Right lobe of liver (tissue), 6 donors: ENCODE measurements around the gene NCKAP1. TPM values are rescaled to one million over a fixed set of nuclear protein-coding genes. Genes with fewer than 3 reads are reported as not detected.

Experiments
- ATAC-seq, 4 donors: fragments of 200-7000 bp; cut with Tn5 transposase; one replicate each; pipeline ENCODE4 v1.9.1; 2020; ENCODE audit warnings: mild to moderate bottlenecking in 4 of 4, moderate library complexity in 4 of 4
- DNase-seq, 3 donors: peaks; one replicate each; pipeline ENCODE4 v3.0.0-alpha.2; 2020
- H3K27ac ChIP-seq, 3 donors: fragments of 200-600 bp; one replicate each; pipeline ENCODE4 v1.8.0; 2022
- H3K27me3 ChIP-seq, 2 donors: fragments of 200-600 bp; one replicate each; pipeline ENCODE4 v1.8.0; 2022
- H3K36me3 ChIP-seq, 4 donors: fragments of 200-600 bp; sonication (generic) in 1 of 4; one replicate each; pipeline versions ENCODE4 v1.5.1 to v1.8.0; 2017 to 2022; ENCODE audit warnings: control low read depth in 1 of 4
- H3K4me1 ChIP-seq, 4 donors: fragments of 200-600 bp; sonication (generic) in 1 of 4; one replicate each; pipeline versions ENCODE4 v1.5.1 to v1.8.0; 2017 to 2022; ENCODE audit warnings: control low read depth in 1 of 4
- H3K4me3 ChIP-seq, 3 donors: fragments of 200-600 bp; one replicate each; pipeline ENCODE4 v1.8.0; 2022
- H3K9me3 ChIP-seq, 4 donors: fragments of 200-600 bp; sonication (generic) in 1 of 4; one replicate each; pipeline versions ENCODE4 v1.5.1 to v1.8.0; 2017 to 2022; ENCODE audit warnings: control low read depth in 1 of 4
- CTCF ChIP-seq, 4 donors: fragments of 200-600 bp in 3 of 4; fragments of 450-650 bp in 1 of 4; IDR thresholded peaks; one replicate each; pipeline versions ENCODE4 v1.5.1 to v1.8.0; 2016 to 2022; ENCODE audit warnings: antibody characterized with exemption in 4 of 4, mild to moderate bottlenecking in 2 of 4
- POLR2A ChIP-seq: fragments of 450-650 bp; IDR thresholded peaks from one replicate; pipeline ENCODE4 v1.6.1; 2017; ENCODE audit warnings: antibody characterized with exemption, mild to moderate bottlenecking
- WGBS: methylation state at CpG from one replicate; pipeline ENCODE4 v1.1.6; 2018; ENCODE audit warnings: low coverage, low lambda C conversion rate; ENCODE audit not compliant: insufficient coverage; ENCODE audit errors: missing lambda C conversion rate; 5-methylcytosine and 5-hydroxymethylcytosine counted together
- intact Hi-C, 2 donors: fragments of 100-400 bp; cut with DNase I; formaldehyde crosslinking; loops; one replicate each; pipeline versions ENCODE4 v1.11.2 to v1.14.1; 2022
- total RNA-seq, 6 experiments: library from RNA; depleted of rRNA in 2 of 6; stranded (reverse); fragments of >200 nt in 2 of 6; fragmentation: NEBNext Ultra II Directional in 3 of 6; extraction: Animal tissue kit (Norgen Biotek cat#: 25700) in 3 of 6; gene quantifications; one replicate each; pipeline versions ENCODE4 v1.1.0 to v1.2.4, GENCODE V29; 2016 to 2023
- donor health status: DM: no; HTN: yes; CAD: no.
- donor health status: DM: no; HTN: no; CAD: no.
- donor health status: DM: no; HTN: no; CAD: no.
- donor health status: DM: no; HTN: yes; CAD: no.
- donor health status: DM: no; HTN: yes; CAD: no.

NCKAP1 gene
- total RNA-seq, 6 experiments from 2014 or later = 31.9 to 50.3 (median 43.3) TPM

GRCh38 chr2:182898718-182899117, 139.5 kb downstream of the NCKAP1 start:
- DNase-seq (no peak), ATAC-seq (no peak)
- intact Hi-C loops = no loop called here
- no peak overlapping the region for H3K4me3 ChIP-seq
- no peaks in the 10 kb centered on the region for H3K4me1 ChIP-seq
- no peaks in the 10 kb centered on the region for H3K27me3 ChIP-seq
- WGBS = 60% methylated on average over 1 of the region's 1 CpG
- TF ChIP-seq CTCF (IDR thresholded peaks at IDR 0.05) (no peak), POLR2A (no peak)
- H3K9me3 ChIP-seq = no peaks in the 10 kb centered on the region
- H3K36me3 ChIP-seq = no peaks in the 10 kb centered on the region
- no peak overlapping the region for H3K27ac ChIP-seq

GRCh38 chr2:182897137-182897536, 141.1 kb downstream of the NCKAP1 start:
- WGBS = 86% methylated on average over 1 of the region's 1 CpG
- Histone ChIP-seq H3K4me3 (no peak overlapping the region), H3K27ac (no peak overlapping the region), H3K4me1 (no peaks in the 10 kb centered on the region), H3K9me3 (no peaks in the 10 kb centered on the region), H3K27me3 (no peaks in the 10 kb centered on the region), H3K36me3 (no peaks in the 10 kb centered on the region)
- TF ChIP-seq CTCF (IDR thresholded peaks at IDR 0.05) (no peak), POLR2A (no peak)
- no peak for ATAC-seq
- no peak for DNase-seq
- intact Hi-C loops = no loop called here

- TF ChIP-seq POLR2A (no peak), CTCF (IDR thresholded peaks at IDR 0.05) (no peak)
- ATAC-seq (peak in 2 of 4 donors; percentile 37 to 62), DNase-seq (no peak)
- Histone ChIP-seq H3K4me1 (peaks cover 0 to 5% (median 0%) of the 10 kb centered on the region in 4 donors), H3K27me3 (no peaks in the 10 kb centered on the region), H3K9me3 (no peaks in the 10 kb centered on the region), H3K27ac (no peak overlapping the region), H3K4me3 (no peak overlapping the region), H3K36me3 (no peaks in the 10 kb centered on the region)
- WGBS = 64% methylated on average over 6 of the region's 6 CpGs
- intact Hi-C loops = no loop called here
Measured at GRCh38 chr2:182895798-182896197, 142.5 kb downstream of the NCKAP1 start.

GRCh38 chr2:182895169-182895568, 143.1 kb downstream of the NCKAP1 start:
- TF ChIP-seq POLR2A = no peak
- TF ChIP-seq CTCF (IDR thresholded peaks at IDR 0.05) = no peak
- Histone ChIP-seq H3K9me3 (no peaks in the 10 kb centered on the region), H3K36me3 (no peaks in the 10 kb centered on the region), H3K27me3 (no peaks in the 10 kb centered on the region), H3K27ac (no peak overlapping the region), H3K4me1 (peaks cover 0 to 5% (median 0%) of the 10 kb centered on the region in 4 donors), H3K4me3 (no peak overlapping the region)
- no peak for ATAC-seq
- WGBS = 95% methylated on average over 4 of the region's 4 CpGs
- intact Hi-C loops = no loop called here
- no peak for DNase-seq

GRCh38 chr2:182894174-182894573, 144.1 kb downstream of the NCKAP1 start:
- Histone ChIP-seq H3K27me3 (no peaks in the 10 kb centered on the region), H3K36me3 (no peaks in the 10 kb centered on the region), H3K27ac (no peak overlapping the region), H3K9me3 (no peaks in the 10 kb centered on the region), H3K4me3 (no peak overlapping the region), H3K4me1 (peaks cover 0 to 5% (median 0%) of the 10 kb centered on the region in 4 donors)
- no peak for TF ChIP-seq POLR2A
- no peak for TF ChIP-seq CTCF (IDR thresholded peaks at IDR 0.05)
- intact Hi-C loops = no loop called here
- DNase-seq (no peak), ATAC-seq (no peak)
- WGBS = 97% methylated on average over 4 of the region's 9 CpGs
